PC-9 (cell line): ENCODE results near the gene PAX7. TPM values are rescaled to one million over a fixed set of nuclear protein-coding genes. Genes with fewer than 3 reads are reported as not detected.

ENCODE experiments used
- BruUV-seq: library from RNA; stranded (reverse); fragments of 400-500 nt; replicated peaks from 2 replicates; lab custom pipeline; 2021; lab: Mats Ljungman, UMichigan
- CTCF ChIA-PET: fragments of 300-600 bp; sonication (Branson Sonifier 250); formaldehyde crosslinking; loops from one replicate; lab custom pipeline; 2022; ENCODE audit warnings: antibody characterized with exemption; lab: Charles Lee
- POLR2A ChIA-PET: fragments of 300-600 bp; sonication (Branson Sonifier 250); formaldehyde crosslinking; loops from one replicate; lab custom pipeline; 2022; ENCODE audit warnings: antibody characterized with exemption; ENCODE audit not compliant: unreplicated experiment; lab: Charles Lee
- DNase-seq, 2 experiments: peaks; one replicate each; pipeline versions ENCODE4 v3.0.0 to v3.0.0-alpha.2; 2015 to 2022; ENCODE audit warnings: mixed read lengths in 1 of 2
- H2AFZ ChIP-seq: fragments of 200-600 bp; sonication (generic); 2 replicates; pipeline ENCODE4 v1.8.1; 2017; ENCODE audit warnings: antibody characterized with exemption
- H3F3A ChIP-seq: fragments of 200-600 bp; sonication (generic); 2 replicates; pipeline ENCODE4 v1.8.1; 2017; ENCODE audit warnings: antibody characterized with exemption, mild to moderate bottlenecking, low read depth; ENCODE audit not compliant: insufficient read depth
- H3K27ac ChIP-seq: fragments of 200-600 bp; sonication (generic); 2 replicates; pipeline ENCODE4 v1.6.1; 2016; ENCODE audit warnings: mixed run types
- H3K27me3 ChIP-seq: fragments of 200-600 bp; sonication (generic); 2 replicates; pipeline ENCODE4 v1.6.1; 2016; ENCODE audit warnings: low read depth, mixed run types; ENCODE audit not compliant: insufficient read depth
- H3K36me3 ChIP-seq: fragments of 200-600 bp; sonication (generic); 2 replicates; pipeline ENCODE4 v1.6.1; 2016; ENCODE audit warnings: low read depth, mixed run types
- H3K4me1 ChIP-seq: fragments of 200-600 bp; sonication (generic); replicated peaks from 2 replicates; pipeline ENCODE4 v1.6.1; 2016; ENCODE audit warnings: mixed run types; ENCODE audit not compliant: insufficient read depth
- H3K4me2 ChIP-seq: fragments of 200-600 bp; sonication (generic); 2 replicates; pipeline ENCODE4 v1.6.1; 2017; ENCODE audit warnings: mixed run types
- H3K4me3 ChIP-seq: fragments of 200-600 bp; sonication (generic); 2 replicates; pipeline ENCODE4 v1.6.1; 2016; ENCODE audit warnings: mixed run types
- H3K79me2 ChIP-seq: fragments of 200-600 bp; sonication (generic); 2 replicates; pipeline ENCODE4 v1.6.1; 2017; ENCODE audit warnings: low read depth, mixed run types
- H3K9me2 ChIP-seq: fragments of 200-600 bp; sonication (generic); 2 replicates; pipeline ENCODE4 v1.8.1; 2017; ENCODE audit warnings: mild to moderate bottlenecking; ENCODE audit not compliant: insufficient read depth
- H3K9me3 ChIP-seq: fragments of 200-600 bp; sonication (generic); 2 replicates; pipeline ENCODE4 v1.8.1; 2016; ENCODE audit warnings: low read depth; ENCODE audit not compliant: insufficient read depth
- H4K20me1 ChIP-seq: fragments of 200-600 bp; sonication (generic); 2 replicates; pipeline ENCODE4 v1.8.1; 2017; ENCODE audit not compliant: insufficient read depth
- CTCF ChIP-seq: fragments of 200-600 bp; sonication (generic); conservative IDR thresholded peaks from 2 replicates; pipeline ENCODE4 v1.6.1; 2017; ENCODE audit warnings: mixed run types, antibody characterized with exemption, mild to moderate bottlenecking, moderate library complexity
- EZH2 ChIP-seq: fragments of 200-600 bp; sonication (generic); IDR thresholded peaks from 2 replicates; pipeline ENCODE4 v1.8.0; 2017; ENCODE audit warnings: antibody characterized with exemption, low read depth
- intact Hi-C: fragments of 100-400 bp; cut with micrococcal nuclease; formaldehyde crosslinking; loops from one replicate; pipeline ENCODE4 v1.10.0; 2022; ENCODE audit not compliant: unreplicated experiment
- total RNA-seq: library from RNA; stranded (reverse); gene quantifications from 2 replicates; pipeline ENCODE4 v1.2.3, GENCODE V29; 2021

PAX7 gene
- total RNA-seq, 1 experiment from 2014 or later, result not detected

- CTCF ChIA-PET, result no interaction called here
- POLR2A ChIA-PET, result no interaction called here
- no peaks in the 10 kb centered on the region for H3K79me2 ChIP-seq
- no peaks in the 10 kb centered on the region for H3K4me1 ChIP-seq
- H3K27me3 ChIP-seq, result no peaks in the 10 kb centered on the region
- no peaks in the 10 kb centered on the region for H3F3A ChIP-seq
- no peaks in the 10 kb centered on the region for H3K9me2 ChIP-seq
- H2AFZ ChIP-seq, result no peak overlapping the region
- intact Hi-C loops, result no loop called here
- TF ChIP-seq EZH2 (no peak), CTCF (no peak)
- no peaks in the 10 kb centered on the region for H3K9me3 ChIP-seq
- H3K36me3 ChIP-seq, result no peaks in the 10 kb centered on the region
- H3K4me2 ChIP-seq, result no peak overlapping the region
- no peak for DNase-seq
- no peak overlapping the region for H3K4me3 ChIP-seq
- no peaks in the 10 kb centered on the region for H4K20me1 ChIP-seq
- H3K27ac ChIP-seq, result no peak overlapping the region
- BruUV-seq, result no TSS peak
These were observed 55.9 kb downstream of the PAX7 start for GRCh38 chr1:18686540-18686939.

GRCh38 chr1:18687273-18687672, 56.6 kb downstream of the PAX7 start:
- no peak for TF ChIP-seq CTCF
- no peak for TF ChIP-seq EZH2
- no peak overlapping the region for H3K4me3 ChIP-seq
- DNase-seq, result no peak
- no peaks in the 10 kb centered on the region for H3K9me3 ChIP-seq
- no peak overlapping the region for H3K27ac ChIP-seq
- H3K4me2 ChIP-seq, result no peak overlapping the region
- no peaks in the 10 kb centered on the region for H3F3A ChIP-seq
- POLR2A ChIA-PET, result no interaction called here
- no peaks in the 10 kb centered on the region for H3K79me2 ChIP-seq
- CTCF ChIA-PET, result no interaction called here
- H3K36me3 ChIP-seq, result no peaks in the 10 kb centered on the region
- no peaks in the 10 kb centered on the region for H3K9me2 ChIP-seq
- no TSS peak for BruUV-seq
- no peaks in the 10 kb centered on the region for H3K4me1 ChIP-seq
- no peaks in the 10 kb centered on the region for H4K20me1 ChIP-seq
- H2AFZ ChIP-seq, result no peak overlapping the region
- no peaks in the 10 kb centered on the region for H3K27me3 ChIP-seq
- intact Hi-C loops, result no loop called here

GRCh38 chr1:18691648-18692047, 61.0 kb downstream of the PAX7 start:
- no peak for TF ChIP-seq EZH2
- TF ChIP-seq CTCF, result no peak
- DNase-seq, result no peak
- no peak overlapping the region for H3K27ac ChIP-seq
- no peaks in the 10 kb centered on the region for H4K20me1 ChIP-seq
- POLR2A ChIA-PET, result no interaction called here
- peaks cover 20% of the 10 kb centered on the region for H3K27me3 ChIP-seq
- H3K4me3 ChIP-seq, result no peak overlapping the region
- BruUV-seq, result no TSS peak
- no peaks in the 10 kb centered on the region for H3K9me3 ChIP-seq
- H3K79me2 ChIP-seq, result no peaks in the 10 kb centered on the region
- no peaks in the 10 kb centered on the region for H3K4me1 ChIP-seq
- no peaks in the 10 kb centered on the region for H3K36me3 ChIP-seq
- H2AFZ ChIP-seq, result no peak overlapping the region
- intact Hi-C loops, result no loop called here
- CTCF ChIA-PET, result no interaction called here
- no peaks in the 10 kb centered on the region for H3F3A ChIP-seq
- H3K4me2 ChIP-seq, result no peak overlapping the region
- no peaks in the 10 kb centered on the region for H3K9me2 ChIP-seq
